Kidney (tissue), 14 donors: Measurements from ENCODE around the gene ACTR2. TPM values are rescaled to one million over a fixed set of nuclear protein-coding genes. Genes with fewer than 3 reads are reported as not detected.

Experiments used
- DNase-seq, 5 donors: peaks; one replicate each; pipeline ENCODE4 v3.0.0-alpha.2; 2013 to 2020
- FAIRE-seq: peaks from 2 replicates; lab custom pipeline; 2012; peaks lifted over from hg19 to GRCh38; lab: Jason Lieb, UNC
- H3K27ac ChIP-seq, 2 donors: one replicate each; pipeline ENCODE4 v1.7.0; 2013; ENCODE audit warnings: low read depth in 2 of 2, low read length in 2 of 2, inconsistent platforms in 1 of 2
- H3K27me3 ChIP-seq: one replicate; pipeline ENCODE4 v1.7.1; 2013; ENCODE audit warnings: low read length, inconsistent platforms; ENCODE audit not compliant: control insufficient read depth, insufficient read depth
- H3K36me3 ChIP-seq, 3 donors: one replicate each; pipeline versions ENCODE4 v1.7.0 to v1.7.1; 2013; ENCODE audit warnings: low read length in 3 of 3, control low read depth in 1 of 3, inconsistent platforms in 1 of 3; ENCODE audit not compliant: insufficient read depth in 3 of 3, control insufficient read depth in 2 of 3
- H3K4me1 ChIP-seq, 3 donors: one replicate each; pipeline versions ENCODE4 v1.7.0 to v1.7.1; 2013; ENCODE audit warnings: low read length in 3 of 3, inconsistent platforms in 1 of 3, low read depth in 1 of 3; ENCODE audit not compliant: control insufficient read depth in 2 of 3, insufficient read depth in 2 of 3
- H3K4me3 ChIP-seq, 3 donors: one replicate each; pipeline versions ENCODE4 v1.7.0 to v1.8.1; 2013; ENCODE audit warnings: low read length in 3 of 3, control low read depth in 1 of 3, inconsistent platforms in 1 of 3
- H3K9ac ChIP-seq, 3 donors: one replicate each; pipeline versions ENCODE4 v1.7.0 to v1.7.1; 2013; ENCODE audit warnings: low read length in 3 of 3, control low read depth in 1 of 3, inconsistent platforms in 1 of 3
- H3K9me3 ChIP-seq, 3 donors: one replicate each; pipeline versions ENCODE4 v1.7.0 to v1.7.1; 2013; ENCODE audit warnings: low read length in 3 of 3, control low read depth in 1 of 3, inconsistent platforms in 1 of 3; ENCODE audit not compliant: control insufficient read depth in 2 of 3, insufficient read depth in 1 of 3
- CTCF ChIP-seq: IDR thresholded peaks from 3 replicates; pipeline ENCODE4 v1.5.1; 2012; ENCODE audit warnings: mild to moderate bottlenecking, moderate library complexity, borderline replicate concordance; ENCODE audit not compliant: insufficient read depth; ENCODE audit errors: extremely low read depth
- intact Hi-C: fragments of 100-400 bp; cut with DNase I; formaldehyde crosslinking; loops from one replicate; pipeline ENCODE4 v1.11.1; 2022
- polyA plus RNA-seq: library from polyadenylated mRNA; stranded (reverse); fragments of 350-450 nt; fragmentation: Illumina TruSeq; extraction: RNeasy Lipid Tissue Mini Kit (QIAGEN cat#74804); gene quantifications from one replicate; pipeline ENCODE4 v1.2.3, GENCODE V29; 2014; ENCODE audit warnings: low read depth, low replicate concordance; ENCODE audit not compliant: insufficient read depth
- total RNA-seq: library from RNA; stranded (reverse); fragmentation: NEBNext Ultra II Directional; extraction: Animal tissue kit (Norgen Biotek cat#: 25700); gene quantifications from one replicate; pipeline ENCODE4 v1.2.1, GENCODE V29; 2021
- donor health status: control.
- donor health status: control.
- donor health status: control.
- donor health status: control.
- donor health status: control.
- donor health status: DM: yes; HTN: yes; CAD: no.
- donor health status: Normal renal cell carcinoma (clear cell type).

ACTR2 gene
- total and polyA plus RNA-seq, 2 donors from 2014 or later, result 38.5 to 230 TPM

GRCh38 chr2:65214361-65214760 is 13.3 kb upstream of the ACTR2 start:
- intact Hi-C loops, result no loop called here
- Histone ChIP-seq H3K27ac (no peak overlapping the region), H3K27me3 (no peaks in the 10 kb centered on the region), H3K4me1 (no peaks in the 10 kb centered on the region), H3K4me3 (no peak overlapping the region), H3K9ac (no peak overlapping the region), H3K9me3 (no peaks in the 10 kb centered on the region), H3K36me3 (no peaks in the 10 kb centered on the region)
- DNase-seq, result no peak
- no peak for FAIRE-seq
- no peak for TF ChIP-seq CTCF

GRCh38 chr2:65214843-65215242 is 12.8 kb upstream of the ACTR2 start:
- intact Hi-C loops, result no loop called here
- no peak for DNase-seq
- TF ChIP-seq CTCF, result no peak

GRCh38 chr2:65215946-65216345 is 11.7 kb upstream of the ACTR2 start:
- FAIRE-seq, result no peak
- intact Hi-C loops, result no loop called here
- H3K9ac ChIP-seq, result no peak overlapping the region
- H3K9me3 ChIP-seq, result no peaks in the 10 kb centered on the region
- H3K27me3 ChIP-seq, result no peaks in the 10 kb centered on the region
- H3K4me1 ChIP-seq, result no peaks in the 10 kb centered on the region
- H3K36me3 ChIP-seq, result no peaks in the 10 kb centered on the region
- H3K4me3 ChIP-seq, result no peak overlapping the region
- H3K27ac ChIP-seq, result no peak overlapping the region
- DNase-seq, result no peak
- no peak for TF ChIP-seq CTCF

More at GRCh38 chr2:65214843-65215242, 12.8 kb upstream of the ACTR2 start:
- no peak overlapping the region for H3K27ac ChIP-seq
- H3K9me3 ChIP-seq, result no peaks in the 10 kb centered on the region
- no peaks in the 10 kb centered on the region for H3K27me3 ChIP-seq
- no peaks in the 10 kb centered on the region for H3K4me1 ChIP-seq
- no peak overlapping the region for H3K9ac ChIP-seq
- FAIRE-seq, result no peak
- H3K4me3 ChIP-seq, result no peak overlapping the region
- H3K36me3 ChIP-seq, result no peaks in the 10 kb centered on the region
